DND-41 (cell line): ENCODE results near the gene RAI1.
A peak's percentile ranks its signal among the peaks of the same experiment; 100 is the strongest.

Experiments used
- ATAC-seq: fragments of 200-7000 bp; cut with Tn5 transposase; 3 replicates; pipeline ENCODE4 v1.9.1; 2021; ENCODE audit warnings: low read depth; ENCODE audit not compliant: insufficient read depth
- DNase-seq: peaks from one replicate; pipeline ENCODE4 v3.0.0-alpha.2; 2020
- H2AFZ ChIP-seq: 2 replicates; pipeline ENCODE4 v1.6.0; 2012; ENCODE audit warnings: low read depth, low read length
- H3K27ac ChIP-seq: 2 replicates; pipeline ENCODE4 v1.5.1; 2012; ENCODE audit warnings: low read length, inconsistent platforms
- H3K27me3 ChIP-seq: fragments of 200-600 bp; sonication (generic); 2 replicates; pipeline ENCODE4 v1.6.0; 2012; ENCODE audit warnings: low read length, mild to moderate bottlenecking, inconsistent platforms; ENCODE audit not compliant: insufficient read depth, poor library complexity
- H3K36me3 ChIP-seq: 2 replicates; pipeline ENCODE4 v1.5.1; 2012; ENCODE audit warnings: low read length, inconsistent platforms; ENCODE audit not compliant: insufficient read depth
- H3K4me1 ChIP-seq: 2 replicates; pipeline ENCODE4 v1.5.1; 2012; ENCODE audit warnings: mild to moderate bottlenecking, low read length; ENCODE audit not compliant: insufficient read depth
- H3K4me2 ChIP-seq: 2 replicates; pipeline ENCODE4 v1.6.0; 2012; ENCODE audit warnings: mild to moderate bottlenecking, moderate library complexity, low read length, inconsistent platforms; ENCODE audit not compliant: insufficient read depth
- H3K4me3 ChIP-seq, 2 experiments: fragments of 200-600 bp in 1 of 2; shearing (Covaris generic) in 1 of 2; 2 replicates each; pipeline ENCODE4 v1.5.1; 2012 to 2016; ENCODE audit warnings: inconsistent platforms in 2 of 2, low read length in 2 of 2, mild to moderate bottlenecking in 2 of 2, low read depth in 1 of 2, moderate library complexity in 1 of 2
- H3K79me2 ChIP-seq: 2 replicates; pipeline ENCODE4 v1.6.0; 2012; ENCODE audit warnings: low read length, inconsistent platforms; ENCODE audit not compliant: insufficient read depth
- H3K9ac ChIP-seq: 2 replicates; pipeline ENCODE4 v1.6.0; 2012; ENCODE audit warnings: low read depth, mild to moderate bottlenecking, inconsistent platforms, low read length, moderate library complexity
- H3K9me3 ChIP-seq: 2 replicates; pipeline ENCODE4 v1.5.1; 2012; ENCODE audit warnings: low read length, moderate library complexity, mild to moderate bottlenecking, inconsistent platforms; ENCODE audit not compliant: insufficient read depth, severe bottlenecking
- H4K20me1 ChIP-seq: 2 replicates; pipeline ENCODE4 v1.6.0; 2012; ENCODE audit warnings: low read length; ENCODE audit not compliant: insufficient read depth
- CTCF ChIP-seq: IDR thresholded peaks from 2 replicates; pipeline ENCODE4 v1.5.1; 2012; ENCODE audit warnings: borderline replicate concordance, low read length, moderate library complexity, mild to moderate bottlenecking; ENCODE audit not compliant: poor library complexity, severe bottlenecking; ENCODE audit errors: extremely low read depth
- EZH2 ChIP-seq: IDR thresholded peaks from 3 replicates; pipeline ENCODE4 v1.6.1; 2012; ENCODE audit warnings: borderline replicate concordance, low read depth, mild to moderate bottlenecking, moderate library complexity, low read length, inconsistent platforms; ENCODE audit not compliant: severe bottlenecking

RAI1 gene

GRCh38 chr17:17786998-17787397 lies 105.7 kb downstream of the RAI1 start:
- H3K27ac ChIP-seq: no peak overlapping the region
- no peak for ATAC-seq

GRCh38 chr17:17787568-17787967 lies 106.3 kb downstream of the RAI1 start:
- no peaks in the 10 kb centered on the region for H3K27me3 ChIP-seq
- no peak overlapping the region for H3K4me2 ChIP-seq
- H3K9ac ChIP-seq: no peak overlapping the region
- H4K20me1 ChIP-seq: peaks cover 97% of the 10 kb centered on the region
- ATAC-seq (no peak), DNase-seq (no peak)
- no peak overlapping the region for H2AFZ ChIP-seq
- H3K4me1 ChIP-seq: no peaks in the 10 kb centered on the region
- H3K4me3 ChIP-seq: no peak overlapping the region
- no peaks in the 10 kb centered on the region for H3K9me3 ChIP-seq
- H3K27ac ChIP-seq: no peak overlapping the region
- TF ChIP-seq EZH2 (no peak), CTCF (no peak)
- H3K79me2 ChIP-seq: peaks cover 92% of the 10 kb centered on the region
- 0 out of 2 replicates have a peak, but pooled peaks cover 2% of the 10 kb centered on the region for H3K36me3 ChIP-seq

More at GRCh38 chr17:17786998-17787397, 105.7 kb downstream of the RAI1 start:
- Histone ChIP-seq H3K4me1 (no peaks in the 10 kb centered on the region), H3K79me2 (peaks cover 89% of the 10 kb centered on the region), H3K4me3 (no peak overlapping the region), H3K27me3 (no peaks in the 10 kb centered on the region), H2AFZ (no peak overlapping the region), H3K4me2 (no peak overlapping the region), H4K20me1 (peaks cover 96% of the 10 kb centered on the region), H3K36me3 (no peaks in the 10 kb centered on the region), H3K9me3 (no peaks in the 10 kb centered on the region), H3K9ac (no peak overlapping the region)
- no peak for TF ChIP-seq CTCF
- no peak for TF ChIP-seq EZH2
- no peak for DNase-seq

DNA sequence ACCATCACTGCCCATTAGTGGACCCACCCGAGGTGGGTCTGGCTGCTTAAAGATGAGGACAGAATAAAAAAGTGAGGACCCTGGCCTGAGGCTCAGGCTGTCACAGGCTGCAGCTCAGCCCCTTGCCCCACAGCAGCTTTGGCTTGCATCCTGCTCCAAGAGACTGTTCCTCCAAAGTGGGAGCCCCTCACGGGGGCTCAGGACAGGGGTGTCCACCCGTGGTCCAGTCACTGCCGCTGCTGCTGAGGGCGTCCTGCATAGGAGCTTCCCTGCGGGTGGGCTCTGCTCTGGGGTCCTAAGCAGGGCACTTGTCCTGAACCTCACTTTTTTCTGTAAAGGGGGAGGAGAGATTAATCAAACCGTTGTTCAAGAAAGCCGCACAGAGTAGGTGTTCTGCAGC lies 107.7 kb downstream of the RAI1 start:
- no peaks in the 10 kb centered on the region for H3K9me3 ChIP-seq
- peaks cover 88% of the 10 kb centered on the region for H3K79me2 ChIP-seq
- H4K20me1 ChIP-seq: peaks cover 97% of the 10 kb centered on the region
- no peak for DNase-seq
- no peak overlapping the region for H3K4me3 ChIP-seq
- H3K27ac ChIP-seq: no peak overlapping the region
- H2AFZ ChIP-seq: no peak overlapping the region
- H3K4me2 ChIP-seq: no peak overlapping the region
- no peak for ATAC-seq
- H3K4me1 ChIP-seq: no peaks in the 10 kb centered on the region
- peaks cover 15% of the 10 kb centered on the region for H3K36me3 ChIP-seq
- H3K27me3 ChIP-seq: no peaks in the 10 kb centered on the region
- no peak for TF ChIP-seq EZH2
- TF ChIP-seq CTCF: no peak
- no peak overlapping the region for H3K9ac ChIP-seq

DNA sequence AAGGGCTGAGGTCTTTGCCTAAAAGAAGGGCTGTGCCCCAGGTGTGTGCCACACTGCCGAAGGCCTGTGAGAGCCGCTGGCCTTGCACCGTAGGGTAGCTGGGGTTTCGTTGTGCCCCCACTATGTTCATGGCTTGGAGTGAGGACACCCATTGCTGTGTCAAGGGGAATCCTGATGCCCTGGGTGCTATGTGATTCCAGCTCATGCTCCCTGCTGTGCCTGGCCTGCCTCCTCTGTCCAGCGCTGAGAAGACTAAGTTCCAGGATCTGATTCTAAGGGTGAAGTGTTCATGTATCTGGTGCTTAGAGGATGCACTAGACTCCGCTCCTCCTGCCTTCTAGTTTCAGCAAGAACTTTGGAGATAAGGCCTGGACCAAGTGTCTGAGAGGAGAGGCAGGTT lies 108.2 kb downstream of the RAI1 start:
- no peaks in the 10 kb centered on the region for H3K27me3 ChIP-seq
- H4K20me1 ChIP-seq: peaks cover 97% of the 10 kb centered on the region
- no peak overlapping the region for H3K4me3 ChIP-seq
- peaks cover 19% of the 10 kb centered on the region for H3K36me3 ChIP-seq
- H3K4me2 ChIP-seq: no peak overlapping the region
- DNase-seq (no peak), ATAC-seq (no peak)
- peaks cover 85% of the 10 kb centered on the region for H3K79me2 ChIP-seq
- no peaks in the 10 kb centered on the region for H3K4me1 ChIP-seq
- no peak for TF ChIP-seq EZH2
- no peak for TF ChIP-seq CTCF
- no peaks in the 10 kb centered on the region for H3K9me3 ChIP-seq
- H3K27ac ChIP-seq: 0 out of 2 replicates have a peak overlapping the region, but pooled peaks have one; percentile 26
- no peak overlapping the region for H3K9ac ChIP-seq
- no peak overlapping the region for H2AFZ ChIP-seq
